Keratinocyte (primary cell): ENCODE measurements around the gene PLEKHD1. TPM values are rescaled to one million over a fixed set of nuclear protein-coding genes. Genes with fewer than 3 reads are reported as not detected.

ENCODE experiments used
- DNase-seq: peaks from one replicate; pipeline ENCODE4 v3.0.0-alpha.2; 2011; ENCODE audit warnings: low read depth, missing footprints, low spot score
- FAIRE-seq: peaks from 2 replicates; lab custom pipeline; 2011; peaks lifted over from hg19 to GRCh38; lab: Jason Lieb, UNC
- H2AFZ ChIP-seq: 2 replicates; pipeline ENCODE4 v1.6.0; 2012; ENCODE audit warnings: low read length, control low read depth, inconsistent platforms; ENCODE audit not compliant: control insufficient read depth
- H3K27ac ChIP-seq: 2 replicates; pipeline ENCODE4 v1.5.1; 2011; ENCODE audit warnings: low read length; ENCODE audit not compliant: control insufficient read depth, insufficient read depth
- H3K27me3 ChIP-seq: 3 replicates; pipeline ENCODE4 v1.6.0; 2011; ENCODE audit warnings: low read length; ENCODE audit not compliant: control insufficient read depth, insufficient read depth; ENCODE audit errors: extremely low read depth
- H3K36me3 ChIP-seq, 2 experiments: 2 replicates in 1 of 2; 3 replicates in 1 of 2; pipeline ENCODE4 v1.5.1; 2011; ENCODE audit warnings: low read length in 2 of 2, mild to moderate bottlenecking in 1 of 2; ENCODE audit not compliant: control insufficient read depth in 2 of 2, insufficient read depth in 2 of 2; ENCODE audit errors: extremely low read depth in 1 of 2
- H3K4me1 ChIP-seq: 3 replicates; pipeline ENCODE4 v1.5.1; 2011; ENCODE audit warnings: low read length; ENCODE audit not compliant: control insufficient read depth, insufficient read depth; ENCODE audit errors: extremely low read depth
- H3K4me2 ChIP-seq: 3 replicates; pipeline ENCODE4 v1.6.0; 2011; ENCODE audit warnings: low read depth, low read length; ENCODE audit not compliant: control insufficient read depth, insufficient read depth; ENCODE audit errors: extremely low read depth
- H3K4me3 ChIP-seq, 3 experiments: fragments of 200-600 bp in 1 of 3; sonication (generic) in 1 of 3; 2 replicates in 2 of 3; 3 replicates in 1 of 3; pipeline ENCODE4 v1.5.1; 2011 to 2016; ENCODE audit warnings: low read length in 3 of 3, mild to moderate bottlenecking in 3 of 3, control low read depth in 2 of 3, inconsistent platforms in 1 of 3, low read depth in 1 of 3, mixed read lengths in 1 of 3, mixed run types in 1 of 3, moderate library complexity in 1 of 3; ENCODE audit not compliant: control insufficient read depth in 2 of 3, insufficient read depth in 2 of 3; ENCODE audit errors: extremely low read depth in 1 of 3
- H3K79me2 ChIP-seq: 2 replicates; pipeline ENCODE4 v1.6.0; 2012; ENCODE audit warnings: low read length; ENCODE audit not compliant: control insufficient read depth, insufficient read depth
- H3K9ac ChIP-seq: 3 replicates; pipeline ENCODE4 v1.6.0; 2011; ENCODE audit warnings: low read length; ENCODE audit not compliant: control insufficient read depth, insufficient read depth; ENCODE audit errors: extremely low read depth
- H3K9me1 ChIP-seq: 3 replicates; pipeline ENCODE4 v1.6.0; 2011; ENCODE audit warnings: low read length; ENCODE audit not compliant: control insufficient read depth, insufficient read depth; ENCODE audit errors: extremely low read depth
- H3K9me3 ChIP-seq: 2 replicates; pipeline ENCODE4 v1.5.1; 2012; ENCODE audit warnings: low read depth, low read length; ENCODE audit not compliant: control insufficient read depth
- H4K20me1 ChIP-seq: 3 replicates; pipeline ENCODE4 v1.6.0; 2011; ENCODE audit warnings: low read length; ENCODE audit not compliant: control insufficient read depth, insufficient read depth; ENCODE audit errors: extremely low read depth
- EZH2 ChIP-seq: IDR thresholded peaks from one replicate; pipeline ENCODE4 v1.6.1; 2012; ENCODE audit warnings: inconsistent platforms, mild to moderate bottlenecking, low read length, moderate library complexity
- dilution Hi-C: fragments of 300-500 bp; cut with MboI; formaldehyde crosslinking; loops from one replicate; pipeline ENCODE4 v1.7.0; 2020; ENCODE audit warnings: low sequenced_read_pairs; ENCODE audit not compliant: extremely low pct_ligation_motif_present
- polyA plus RNA-seq, 5 experiments: library from polyadenylated mRNA; depleted of rRNA in 3 of 5; stranded (reverse) in 3 of 5; stranded (forward) in 1 of 5; unstranded in 1 of 5; fragments of >200 nt; gene quantifications; 1 replicate in 1 of 5; 2 replicates in 3 of 5; 3 replicates in 1 of 5; pipeline versions ENCODE4 v1.2.1 to v1.2.3, GENCODE V29; 2011 to 2012; ENCODE audit warnings: missing spikeins in 2 of 5, low read depth in 1 of 5, low replicate concordance in 1 of 5
- TF ChIP-seq, protein P1 (sequence below), 3 experiments: IDR thresholded peaks in 1 of 3; conservative IDR thresholded peaks in 1 of 3; optimal IDR thresholded peaks in 1 of 3; 2 replicates in 2 of 3; 3 replicates in 1 of 3; pipeline versions ENCODE3 to v1.5.1; 2011; ENCODE audit warnings: low read length in 3 of 3, mild to moderate bottlenecking in 3 of 3, moderate library complexity in 2 of 3, control low read depth in 1 of 3, inconsistent platforms in 1 of 3; ENCODE audit not compliant: insufficient read depth in 2 of 3; ENCODE audit errors: extremely low read depth in 1 of 3

Gene PLEKHD1
- polyA plus RNA-seq, 1 donor (not counting 4 experiments of a cell fraction or from before 2014, with no cell fraction given), result 0.01 TPM

DNA sequence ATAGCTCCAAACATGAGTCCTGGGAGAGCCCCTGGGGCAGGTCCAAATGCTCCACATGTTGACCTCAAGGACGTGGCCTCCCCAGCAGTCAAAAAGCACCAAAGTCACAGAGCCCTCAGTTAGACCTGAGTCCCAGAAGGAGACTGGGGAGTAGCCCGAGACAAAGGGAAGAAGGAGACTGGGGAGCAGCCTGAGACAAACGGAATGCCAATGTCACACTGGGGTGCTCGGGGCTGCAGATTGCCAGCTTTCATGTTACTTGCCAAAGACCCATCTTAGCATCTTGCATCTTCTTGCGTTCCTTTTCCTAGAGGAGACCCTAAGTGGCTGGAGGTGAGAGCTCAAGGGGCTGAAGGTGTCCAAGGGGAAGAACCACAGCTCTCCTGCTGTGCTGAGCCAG is 14.9 kb downstream of the PLEKHD1 start:
- FAIRE-seq, result no peak
- Histone ChIP-seq H3K9ac (no peak overlapping the region), H3K36me3 (no peaks in the 10 kb centered on the region), H3K9me3 (no peaks in the 10 kb centered on the region), H4K20me1 (no peaks in the 10 kb centered on the region), H3K27ac (no peak overlapping the region), H3K79me2 (no peaks in the 10 kb centered on the region), H3K9me1 (no peaks in the 10 kb centered on the region), H3K4me3 (no peak overlapping the region), H3K4me1 (peaks cover 2% of the 10 kb centered on the region), H3K27me3 (peaks cover 24% of the 10 kb centered on the region), H2AFZ (no peak overlapping the region), H3K4me2 (no peak overlapping the region)
- no peak for TF ChIP-seq EZH2
- TF ChIP-seq, protein P1, sequence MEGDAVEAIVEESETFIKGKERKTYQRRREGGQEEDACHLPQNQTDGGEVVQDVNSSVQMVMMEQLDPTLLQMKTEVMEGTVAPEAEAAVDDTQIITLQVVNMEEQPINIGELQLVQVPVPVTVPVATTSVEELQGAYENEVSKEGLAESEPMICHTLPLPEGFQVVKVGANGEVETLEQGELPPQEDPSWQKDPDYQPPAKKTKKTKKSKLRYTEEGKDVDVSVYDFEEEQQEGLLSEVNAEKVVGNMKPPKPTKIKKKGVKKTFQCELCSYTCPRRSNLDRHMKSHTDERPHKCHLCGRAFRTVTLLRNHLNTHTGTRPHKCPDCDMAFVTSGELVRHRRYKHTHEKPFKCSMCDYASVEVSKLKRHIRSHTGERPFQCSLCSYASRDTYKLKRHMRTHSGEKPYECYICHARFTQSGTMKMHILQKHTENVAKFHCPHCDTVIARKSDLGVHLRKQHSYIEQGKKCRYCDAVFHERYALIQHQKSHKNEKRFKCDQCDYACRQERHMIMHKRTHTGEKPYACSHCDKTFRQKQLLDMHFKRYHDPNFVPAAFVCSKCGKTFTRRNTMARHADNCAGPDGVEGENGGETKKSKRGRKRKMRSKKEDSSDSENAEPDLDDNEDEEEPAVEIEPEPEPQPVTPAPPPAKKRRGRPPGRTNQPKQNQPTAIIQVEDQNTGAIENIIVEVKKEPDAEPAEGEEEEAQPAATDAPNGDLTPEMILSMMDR (optimal IDR thresholded peaks at IDR 0.05 in 1 of 3, IDR thresholded peaks at IDR 0.05 in 1 of 3, conservative IDR thresholded peaks at IDR 0.05 in 1 of 3; ENCODE audit: extremely low read depth in 1 of 3, insufficient read depth in 2 of 3, low read length in 3 of 3), result no peak
- dilution Hi-C loops, result no loop called here
- DNase-seq, result no peak

DNA sequence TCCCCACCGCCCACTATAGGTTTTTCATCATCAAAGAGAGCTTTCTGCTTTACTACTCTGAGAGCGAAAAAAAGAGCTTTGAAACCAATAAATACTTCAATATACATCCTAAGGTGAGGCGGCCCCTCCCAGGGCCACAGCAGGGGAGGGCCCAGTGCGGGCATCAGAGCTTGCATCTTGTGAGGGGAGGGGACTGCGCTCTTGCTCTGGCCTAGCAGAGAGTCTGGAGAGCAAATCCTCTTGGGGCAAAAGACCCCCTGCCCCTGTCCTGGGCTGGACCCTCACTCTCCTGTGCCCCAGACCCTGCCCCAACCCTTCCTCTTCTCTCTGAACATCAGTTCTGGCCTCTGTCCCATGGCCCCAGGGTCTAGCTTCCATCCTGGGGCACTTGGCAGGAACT is 15.6 kb downstream of the PLEKHD1 start:
- no peaks in the 10 kb centered on the region for H3K36me3 ChIP-seq
- H2AFZ ChIP-seq, result no peak overlapping the region
- no peaks in the 10 kb centered on the region for H3K9me3 ChIP-seq
- dilution Hi-C loops, result no loop called here
- FAIRE-seq (no peak), DNase-seq (no peak)
- H3K27ac ChIP-seq, result no peak overlapping the region
- peaks cover 22% of the 10 kb centered on the region for H3K27me3 ChIP-seq
- H3K79me2 ChIP-seq, result no peaks in the 10 kb centered on the region
- no peak for TF ChIP-seq EZH2
- TF ChIP-seq, protein P1 (optimal IDR thresholded peaks at IDR 0.05 in 1 of 3, IDR thresholded peaks at IDR 0.05 in 1 of 3, conservative IDR thresholded peaks at IDR 0.05 in 1 of 3; ENCODE audit: extremely low read depth in 1 of 3, insufficient read depth in 2 of 3, low read length in 3 of 3), result no peak
- H3K4me2 ChIP-seq, result no peak overlapping the region
- H3K4me1 ChIP-seq, result peaks cover 2% of the 10 kb centered on the region
- H3K9me1 ChIP-seq, result no peaks in the 10 kb centered on the region
- no peaks in the 10 kb centered on the region for H4K20me1 ChIP-seq
- no peak overlapping the region for H3K9ac ChIP-seq
- H3K4me3 ChIP-seq, result no peak overlapping the region
